HCT116 (cell line): ENCODE data around the gene SLC15A5.

Source experiments
- CEBPB ChIP-seq: IDR thresholded peaks from 2 replicates; pipeline ENCODE4 v1.6.1; 2012; ENCODE audit warnings: low read depth
- CTCF ChIP-seq, 3 experiments: fragments of 200-600 bp in 1 of 3; sonication (generic) in 1 of 3; IDR thresholded peaks in 2 of 3; conservative IDR thresholded peaks in 1 of 3; 2 replicates each; pipeline ENCODE4 v1.5.1; 2012 to 2017; ENCODE audit warnings: low read depth in 2 of 3, low read length in 2 of 3, antibody characterized with exemption in 1 of 3, borderline replicate concordance in 1 of 3, control low read depth in 1 of 3, mild to moderate bottlenecking in 1 of 3, mixed read lengths in 1 of 3, mixed run types in 1 of 3, moderate library complexity in 1 of 3; ENCODE audit not compliant: insufficient read depth in 1 of 3
- EGR1 ChIP-seq: IDR thresholded peaks from 2 replicates; pipeline ENCODE4 v1.6.1; 2012; ENCODE audit warnings: low read depth
- EZH2 ChIP-seq: fragments of 200-600 bp; sonication (generic); IDR thresholded peaks from 2 replicates; pipeline ENCODE4 v1.6.1; 2017; ENCODE audit warnings: antibody characterized with exemption, mixed run types
- MAX ChIP-seq: IDR thresholded peaks from 2 replicates; pipeline ENCODE4 v1.6.1; 2012
- POLR2A ChIP-seq: IDR thresholded peaks from 2 replicates; pipeline ENCODE4 v1.7.0; 2011; ENCODE audit warnings: borderline replicate concordance; ENCODE audit not compliant: insufficient read depth, insufficient read length; ENCODE audit errors: extremely low read depth
- POLR2AphosphoS5 ChIP-seq: IDR thresholded peaks from 2 replicates; pipeline ENCODE4 v1.6.1; 2011; ENCODE audit warnings: mild to moderate bottlenecking, low read depth, low read length, moderate library complexity
- RAD21 ChIP-seq: IDR thresholded peaks from 2 replicates; pipeline ENCODE4 v1.6.1; 2012; ENCODE audit warnings: low read depth, mild to moderate bottlenecking
- SIN3A ChIP-seq: IDR thresholded peaks from 2 replicates; pipeline ENCODE4 v1.6.1; 2012; ENCODE audit warnings: low read depth
- SRF ChIP-seq: IDR thresholded peaks from 2 replicates; pipeline ENCODE4 v1.6.1; 2012; ENCODE audit warnings: low read depth
- YY1 ChIP-seq: IDR thresholded peaks from 2 replicates; pipeline ENCODE4 v1.6.1; 2011; ENCODE audit warnings: low read length, low read depth, moderate library complexity, mild to moderate bottlenecking; ENCODE audit not compliant: insufficient replicate concordance; ENCODE audit errors: extremely low read depth
- ZBTB33 ChIP-seq: IDR thresholded peaks from 2 replicates; pipeline ENCODE4 v1.6.1; 2011; ENCODE audit warnings: mild to moderate bottlenecking, low read length, moderate library complexity; ENCODE audit not compliant: insufficient replicate concordance; ENCODE audit errors: extremely low read depth

GRCh38 chr12:16246264-16246663 is 31.2 kb downstream of the SLC15A5 start:
- TF ChIP-seq POLR2A (no peak), EGR1 (no peak), SRF (no peak), EZH2 (no peak), SIN3A (no peak), POLR2AphosphoS5 (no peak), ZBTB33 (no peak), CTCF (IDR thresholded peaks at IDR 0.05 in 2 of 3, conservative IDR thresholded peaks at IDR 0.05 in 1 of 3; ENCODE audit: borderline replicate concordance in 1 of 3, insufficient read depth in 1 of 3, low read depth in 2 of 3, low read length in 2 of 3) (no peak), RAD21 (no peak), CEBPB (no peak), YY1 (no peak), MAX (no peak)
